Peyer's patch (tissue), 4 donors: Measurements from ENCODE around the gene HMX2.

Experiments used
- CTCF ChIP-seq, 6 experiments: fragments of 450-650 bp in 4 of 6; fragments of 200-600 bp in 2 of 6; sonication (generic) in 1 of 6; IDR thresholded peaks; one replicate each; pipeline ENCODE4 v1.5.1; 2017 to 2019; ENCODE audit warnings: antibody characterized with exemption in 6 of 6, mild to moderate bottlenecking in 3 of 6, moderate library complexity in 1 of 6
- POLR2A ChIP-seq, 2 donors: fragments of 450-650 bp; IDR thresholded peaks; one replicate each; pipeline ENCODE4 v1.5.1; 2017; ENCODE audit warnings: antibody characterized with exemption in 2 of 2, mild to moderate bottlenecking in 2 of 2, moderate library complexity in 2 of 2

GRCh38 chr10:123157210-123157609 lies 9.3 kb downstream of the HMX2 start:
- TF ChIP-seq POLR2A (IDR thresholded peaks at IDR 0.05), result no peak
- no peak for TF ChIP-seq CTCF (IDR thresholded peaks at IDR 0.05)
